Activated naive CD4-positive, alpha-beta T cell treated with anti-CD3 and anti-CD28 coated beads for 36 hours (primary cell): ENCODE data around the gene GCAT. TPM values are rescaled to one million over a fixed set of nuclear protein-coding genes. Genes with fewer than 3 reads are reported as not detected.

ENCODE experiments used
- CTCF ChIA-PET: fragments of 350-600 bp; sonication (Branson Sonifier 250); formaldehyde crosslinking; loops from one replicate; lab custom pipeline; 2021; ENCODE audit warnings: antibody characterized with exemption; lab: Charles Lee
- DNase-seq: peaks from one replicate; pipeline ENCODE4 v3.0.0-alpha.2; 2020
- H3K27ac Mint-ChIP-seq: one replicate; pipeline ENCODE4 v1.8.0; 2021; ENCODE audit warnings: mild to moderate bottlenecking, mixed read lengths
- H3K27me3 Mint-ChIP-seq: one replicate; pipeline ENCODE4 v1.8.0; 2021; ENCODE audit warnings: low read depth, mixed read lengths
- H3K36me3 Mint-ChIP-seq: one replicate; pipeline ENCODE4 v1.8.0; 2021; ENCODE audit warnings: low read depth, mixed read lengths
- H3K4me1 Mint-ChIP-seq: one replicate; pipeline ENCODE4 v1.8.0; 2021; ENCODE audit warnings: low read depth, mixed read lengths
- H3K4me3 Mint-ChIP-seq: one replicate; pipeline ENCODE4 v1.8.0; 2021; ENCODE audit warnings: mild to moderate bottlenecking, moderate library complexity, mixed read lengths
- H3K9me3 Mint-ChIP-seq: one replicate; pipeline ENCODE4 v1.8.0; 2021; ENCODE audit warnings: mixed read lengths
- intact Hi-C: fragments of 100-400 bp; cut with micrococcal nuclease; formaldehyde crosslinking; loops from one replicate; pipeline ENCODE4 v1.15.1; 2023
- total RNA-seq, 2 experiments: library from RNA; stranded (reverse); gene quantifications; one replicate each; pipeline ENCODE4 v1.2.3, GENCODE V29; 2021

The GCAT gene
- total RNA-seq, 2 experiments from 2014 or later, result 26.9 to 27.2 TPM

- DNase-seq, result peak; percentile 83
- Mint-ChIP-seq H3K36me3 (peaks cover 5% of the 10 kb centered on the region), H3K9me3 (no peaks in the 10 kb centered on the region), H3K27ac (no peak overlapping the region), H3K4me1 (peaks cover 12% of the 10 kb centered on the region), H3K27me3 (peaks cover 13% of the 10 kb centered on the region), H3K4me3 (no peak overlapping the region)
- intact Hi-C loops, result loop anchor here (1.0 to 5.0 kb wide), 5 partner anchors 11 to 147 kb away; partner anchors contain the start of genes C22orf23, GCAT and POLR2F
- CTCF ChIA-PET, result interaction anchor here (0.5 to 8.6 kb wide), 27 partner anchors 8 to 503 kb away, joined by 3 to 130 read pairs (median 6); partner anchors contain the start of genes ANKRD54, GCAT and POLR2F
These were observed 10.1 kb downstream of the GCAT start for GRCh38 chr22:37817705-37818408.

- H3K9me3 Mint-ChIP-seq, result no peaks in the 10 kb centered on the region
- DNase-seq, result peak; percentile 78
- intact Hi-C loops, result loop anchor here (1.0 to 5.0 kb wide), 2 partner anchors 11 to 134 kb away; partner anchors contain the start of genes C22orf23, GCAT and POLR2F
- H3K27ac Mint-ChIP-seq, result no peak overlapping the region
- peaks cover 12% of the 10 kb centered on the region for H3K4me1 Mint-ChIP-seq
- peaks cover 19% of the 10 kb centered on the region for H3K27me3 Mint-ChIP-seq
- CTCF ChIA-PET, result interaction anchor here (0.6 to 8.6 kb wide), 20 partner anchors 10 to 474 kb away, joined by 3 to 130 read pairs (median 7); partner anchors contain the start of genes ANKRD54 and GCAT
- H3K4me3 Mint-ChIP-seq, result no peak overlapping the region
- H3K36me3 Mint-ChIP-seq, result peaks cover 4% of the 10 kb centered on the region
These were observed 10.8 kb downstream of the GCAT start for GRCh38 chr22:37818409-37819104.

- intact Hi-C loops, result loop anchor here (5.0 kb wide), 1 partner anchor 133 kb away; the partner anchor contains the start of genes C22orf23 and POLR2F
- Mint-ChIP-seq H3K36me3 (peaks cover 4% of the 10 kb centered on the region), H3K4me1 (peaks cover 12% of the 10 kb centered on the region), H3K4me3 (peak overlapping the region; percentile 30), H3K27ac (no peak overlapping the region), H3K9me3 (no peaks in the 10 kb centered on the region), H3K27me3 (peaks cover 20% of the 10 kb centered on the region)
- CTCF ChIA-PET, result interaction anchor here (0.6 to 8.6 kb wide), 8 partner anchors 10 to 473 kb away, joined by 3 to 130 read pairs (median 15); partner anchors contain the start of gene GCAT
- no peak for DNase-seq
These were observed 11.3 kb downstream of the GCAT start for GRCh38 chr22:37819105-37819433.

- intact Hi-C loops, result no loop called here
- no peak for DNase-seq
- Mint-ChIP-seq H3K4me1 (peaks cover 15% of the 10 kb centered on the region), H3K9me3 (no peaks in the 10 kb centered on the region), H3K27me3 (peaks cover 23% of the 10 kb centered on the region), H3K36me3 (peaks cover 4% of the 10 kb centered on the region), H3K27ac (no peak overlapping the region), H3K4me3 (no peak overlapping the region)
- CTCF ChIA-PET, result interaction anchor here (0.6 to 8.6 kb wide), 4 partner anchors 12 to 138 kb away, joined by 4 to 130 read pairs (median 45); partner anchors contain the start of gene GCAT
These were observed 12.6 kb downstream of the GCAT start for GRCh38 chr22:37820350-37820749.

- Mint-ChIP-seq H3K36me3 (peaks cover 3% of the 10 kb centered on the region), H3K27me3 (peaks cover 26% of the 10 kb centered on the region), H3K27ac (no peak overlapping the region), H3K4me1 (peaks cover 17% of the 10 kb centered on the region), H3K9me3 (no peaks in the 10 kb centered on the region), H3K4me3 (no peak overlapping the region)
- CTCF ChIA-PET, result interaction anchor here (1.0 kb wide), 1 partner anchor 41 kb away, joined by 4 read pairs; no protein-coding TSS in a partner anchor
- intact Hi-C loops, result no loop called here
- no peak for DNase-seq
These were observed 14.5 kb downstream of the GCAT start for GRCh38 chr22:37822079-37822833.

- Mint-ChIP-seq H3K4me3 (peak within 1 kb of the TSS; percentile 43), H3K36me3 (no peaks in the 10 kb centered on the region), H3K4me1 (peaks cover 9% of the 10 kb centered on the region), H3K27ac (no peak within 1 kb of the TSS), H3K27me3 (peaks cover 26% of the 10 kb centered on the region), H3K9me3 (no peaks in the 10 kb centered on the region)
- CTCF ChIA-PET, result interaction anchor here (0.5 to 1.4 kb wide), 7 partner anchors 13 to 197 kb away, joined by 3 to 5 read pairs (median 3); no protein-coding TSS in a partner anchor
- no peak for DNase-seq
- intact Hi-C loops, result no loop called here
These were observed 15.6 kb downstream of the GCAT start, which contains the start of gene GALR3 for GRCh38 chr22:37823134-37823985. Gene GALR3, plus strand, starts transcription at chr22:37823382. Its CDS starts 25 bp downstream, at chr22:37823407.

- Mint-ChIP-seq H3K36me3 (peaks cover 5% of the 10 kb centered on the region), H3K4me3 (peak overlapping the region; percentile 46), H3K4me1 (peaks cover 5% of the 10 kb centered on the region), H3K27ac (no peak overlapping the region), H3K27me3 (peaks cover 20% of the 10 kb centered on the region), H3K9me3 (no peaks in the 10 kb centered on the region)
- intact Hi-C loops, result no loop called here
- DNase-seq, result no peak
- CTCF ChIA-PET, result interaction anchor here (0.8 to 1.4 kb wide), 4 partner anchors 8 to 38 kb away, joined by 3 to 5 read pairs (median 4); no protein-coding TSS in a partner anchor
These were observed 17.2 kb downstream of the GCAT start for GRCh38 chr22:37824674-37825641.

GRCh38 chr22:37827056-37827455 lies 19.3 kb downstream of the GCAT start:
- Mint-ChIP-seq H3K9me3 (no peaks in the 10 kb centered on the region), H3K27ac (no peak overlapping the region), H3K4me1 (peaks cover 5% of the 10 kb centered on the region), H3K4me3 (no peak overlapping the region), H3K27me3 (peaks cover 15% of the 10 kb centered on the region), H3K36me3 (peaks cover 13% of the 10 kb centered on the region)
- intact Hi-C loops, result no loop called here
- CTCF ChIA-PET, result interaction anchor here (1.1 to 1.2 kb wide), 2 partner anchors 23 to 36 kb away, joined by 3 to 4 read pairs; no protein-coding TSS in a partner anchor
- no peak for DNase-seq

- DNase-seq, result no peak
- no peaks in the 10 kb centered on the region for H3K9me3 Mint-ChIP-seq
- H3K27ac Mint-ChIP-seq, result no peak overlapping the region
- no peak overlapping the region for H3K4me3 Mint-ChIP-seq
- peaks cover 3% of the 10 kb centered on the region for H3K27me3 Mint-ChIP-seq
- intact Hi-C loops, result no loop called here
- CTCF ChIA-PET, result interaction anchor here (3.4 kb wide), 1 partner anchor 13 kb away, joined by 23 read pairs; no protein-coding TSS in a partner anchor
- H3K4me1 Mint-ChIP-seq, result peaks cover 2% of the 10 kb centered on the region
- peaks cover 17% of the 10 kb centered on the region for H3K36me3 Mint-ChIP-seq
These were observed 22.5 kb downstream of the GCAT start for GRCh38 chr22:37830093-37830842.

- intact Hi-C loops, result no loop called here
- Mint-ChIP-seq H3K36me3 (peaks cover 17% of the 10 kb centered on the region), H3K4me3 (no peak overlapping the region), H3K9me3 (no peaks in the 10 kb centered on the region), H3K27me3 (no peaks in the 10 kb centered on the region), H3K27ac (no peak overlapping the region), H3K4me1 (no peaks in the 10 kb centered on the region)
- CTCF ChIA-PET, result no interaction called here
- DNase-seq, result no peak
These were observed 23.7 kb downstream of the GCAT start for GRCh38 chr22:37831472-37831871.
